Astrocyte of the cerebellum (primary cell): ENCODE results near the gene KDSR.

Experiments used
- DNase-seq: peaks from one replicate; pipeline ENCODE4 v3.0.0-alpha.2; 2011; ENCODE audit warnings: low read depth
- H3K4me3 ChIP-seq: 2 replicates; pipeline ENCODE4 v1.5.1; 2011; ENCODE audit warnings: mild to moderate bottlenecking, low read depth, low read length, moderate library complexity
- in situ Hi-C: cut with HindIII; loops from 2 replicates; pipeline ENCODE4 v1.10.0; 2017; ENCODE audit warnings: low sequenced_read_pairs
- TF ChIP-seq, protein P1 (sequence below): IDR thresholded peaks from 2 replicates; pipeline ENCODE4 v1.5.1; 2012; ENCODE audit warnings: low read length, low read depth, moderate library complexity, mild to moderate bottlenecking; ENCODE audit errors: missing control alignments

The KDSR gene

DNA sequence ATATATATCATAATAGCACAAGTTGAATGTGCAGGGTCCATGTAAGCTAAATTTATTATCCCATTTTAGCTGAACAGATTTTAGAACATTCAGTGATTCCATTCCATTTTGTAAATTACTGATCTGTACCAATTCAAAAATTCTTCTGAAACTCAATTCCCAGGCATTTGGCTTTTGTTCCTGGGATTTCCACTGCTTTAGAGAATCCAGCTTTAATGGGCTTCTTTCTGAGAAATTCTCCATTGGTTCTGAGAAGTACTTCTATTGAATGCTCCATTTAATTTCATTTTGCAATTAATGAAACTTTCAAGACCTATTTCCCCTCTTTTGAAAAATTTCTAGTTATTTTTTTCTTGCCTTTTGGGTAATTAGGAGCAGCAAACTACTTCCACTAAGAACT, 84.2 kb downstream of the KDSR start:
- no peak overlapping the region for H3K4me3 ChIP-seq
- no peak for DNase-seq
- TF ChIP-seq, protein P1, sequence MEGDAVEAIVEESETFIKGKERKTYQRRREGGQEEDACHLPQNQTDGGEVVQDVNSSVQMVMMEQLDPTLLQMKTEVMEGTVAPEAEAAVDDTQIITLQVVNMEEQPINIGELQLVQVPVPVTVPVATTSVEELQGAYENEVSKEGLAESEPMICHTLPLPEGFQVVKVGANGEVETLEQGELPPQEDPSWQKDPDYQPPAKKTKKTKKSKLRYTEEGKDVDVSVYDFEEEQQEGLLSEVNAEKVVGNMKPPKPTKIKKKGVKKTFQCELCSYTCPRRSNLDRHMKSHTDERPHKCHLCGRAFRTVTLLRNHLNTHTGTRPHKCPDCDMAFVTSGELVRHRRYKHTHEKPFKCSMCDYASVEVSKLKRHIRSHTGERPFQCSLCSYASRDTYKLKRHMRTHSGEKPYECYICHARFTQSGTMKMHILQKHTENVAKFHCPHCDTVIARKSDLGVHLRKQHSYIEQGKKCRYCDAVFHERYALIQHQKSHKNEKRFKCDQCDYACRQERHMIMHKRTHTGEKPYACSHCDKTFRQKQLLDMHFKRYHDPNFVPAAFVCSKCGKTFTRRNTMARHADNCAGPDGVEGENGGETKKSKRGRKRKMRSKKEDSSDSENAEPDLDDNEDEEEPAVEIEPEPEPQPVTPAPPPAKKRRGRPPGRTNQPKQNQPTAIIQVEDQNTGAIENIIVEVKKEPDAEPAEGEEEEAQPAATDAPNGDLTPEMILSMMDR = no peak
- in situ Hi-C loops = no loop called here
